Ishikawa (cell line): ENCODE measurements around the gene WASHC4.

Source experiments
- CEBPB ChIP-seq: IDR thresholded peaks from 2 replicates; pipeline ENCODE4 v1.6.1; 2012
- EGR1 ChIP-seq: IDR thresholded peaks from 2 replicates; pipeline ENCODE4 v1.6.1; 2012
- MAX ChIP-seq: IDR thresholded peaks from 2 replicates; pipeline ENCODE4 v1.6.1; 2012
- TAF1 ChIP-seq: IDR thresholded peaks from 2 replicates; pipeline ENCODE4 v1.6.1; 2012; ENCODE audit warnings: low read depth, mild to moderate bottlenecking
- TEAD4 ChIP-seq: IDR thresholded peaks from 2 replicates; pipeline ENCODE4 v1.6.1; 2012

GRCh38 chr12:105192624-105193225 lies 85.2 kb downstream of the WASHC4 start:
- TF ChIP-seq TEAD4 (no peak), MAX (no peak), CEBPB (no peak), EGR1 (no peak), TAF1 (no peak)
